DOHH2 (cell line): ENCODE results near the gene ECHS1.
"Not testable (repeated sequence)": the region's sequence is repeated elsewhere in the genome, so short reads cannot be mapped to it uniquely, and the experiment has no call there.

Source experiments
- EZH2phosphoT487 ChIP-seq: fragments of 200-600 bp; sonication (generic); IDR thresholded peaks from 2 replicates; pipeline ENCODE4 v1.6.1; 2017; ENCODE audit warnings: borderline replicate concordance, mild to moderate bottlenecking, antibody characterized with exemption, low read length, moderate library complexity, mixed read lengths
- TF ChIP-seq, protein P1 (sequence below): fragments of 200-600 bp; sonication (generic); IDR thresholded peaks from one replicate; pipeline ENCODE4 v1.5.1; 2014; ENCODE audit warnings: antibody characterized with exemption, mild to moderate bottlenecking, low read depth, low read length; ENCODE audit not compliant: poor library complexity, severe bottlenecking

DNA sequence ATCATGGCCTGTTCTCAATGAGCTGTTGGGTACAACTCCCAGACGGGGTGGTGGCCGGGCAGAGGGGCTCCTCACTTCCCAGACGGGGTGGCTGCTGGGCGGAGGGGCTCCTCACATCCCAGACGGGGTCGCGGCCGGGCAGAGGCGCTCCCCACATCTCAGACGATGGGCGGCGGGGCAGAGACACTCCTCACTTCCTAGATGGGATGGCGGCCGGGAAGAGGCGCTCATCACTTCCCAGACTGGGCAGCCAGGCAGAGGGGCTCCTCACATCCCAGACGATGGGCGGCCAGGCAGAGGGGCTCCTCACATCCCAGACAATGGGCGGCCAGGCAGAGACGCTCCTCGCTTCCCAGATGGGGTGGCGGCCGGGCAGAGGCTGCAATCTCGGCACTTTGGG, 41.2 kb upstream of the ECHS1 start:
- TF ChIP-seq, protein P1, sequence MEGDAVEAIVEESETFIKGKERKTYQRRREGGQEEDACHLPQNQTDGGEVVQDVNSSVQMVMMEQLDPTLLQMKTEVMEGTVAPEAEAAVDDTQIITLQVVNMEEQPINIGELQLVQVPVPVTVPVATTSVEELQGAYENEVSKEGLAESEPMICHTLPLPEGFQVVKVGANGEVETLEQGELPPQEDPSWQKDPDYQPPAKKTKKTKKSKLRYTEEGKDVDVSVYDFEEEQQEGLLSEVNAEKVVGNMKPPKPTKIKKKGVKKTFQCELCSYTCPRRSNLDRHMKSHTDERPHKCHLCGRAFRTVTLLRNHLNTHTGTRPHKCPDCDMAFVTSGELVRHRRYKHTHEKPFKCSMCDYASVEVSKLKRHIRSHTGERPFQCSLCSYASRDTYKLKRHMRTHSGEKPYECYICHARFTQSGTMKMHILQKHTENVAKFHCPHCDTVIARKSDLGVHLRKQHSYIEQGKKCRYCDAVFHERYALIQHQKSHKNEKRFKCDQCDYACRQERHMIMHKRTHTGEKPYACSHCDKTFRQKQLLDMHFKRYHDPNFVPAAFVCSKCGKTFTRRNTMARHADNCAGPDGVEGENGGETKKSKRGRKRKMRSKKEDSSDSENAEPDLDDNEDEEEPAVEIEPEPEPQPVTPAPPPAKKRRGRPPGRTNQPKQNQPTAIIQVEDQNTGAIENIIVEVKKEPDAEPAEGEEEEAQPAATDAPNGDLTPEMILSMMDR = not testable (repeated sequence)
- TF ChIP-seq EZH2phosphoT487 = not testable (repeated sequence)
